ENCODE measurements around the gene DPH2.

DPH2 gene

DNA sequence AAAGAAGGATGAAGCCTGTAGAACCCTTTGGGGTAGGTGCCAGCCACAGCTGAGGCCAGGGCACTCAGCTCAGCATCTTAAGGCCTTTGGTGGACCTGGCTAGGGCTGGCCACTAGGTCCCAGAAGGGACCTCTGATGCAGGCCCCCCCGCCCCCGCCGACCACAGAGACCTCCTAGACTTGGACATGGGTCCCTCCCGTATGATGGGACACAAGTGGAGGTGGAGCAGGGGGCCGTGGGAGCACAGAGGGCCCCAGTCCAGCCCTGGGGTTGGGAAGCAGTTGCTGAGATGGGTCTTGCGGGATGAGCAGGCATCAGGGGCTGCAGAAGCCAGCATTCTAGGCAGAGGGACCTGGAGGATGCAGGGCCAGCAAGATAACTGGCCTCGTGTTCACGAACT lies 12.4 kb downstream of the DPH2 start:
- 94 to 97% methylated on average over 8 of the region's 8 CpGs for WGBS, 2 experiments
- no peaks in the 10 kb centered on the region for H3K9me3 ChIP-seq (ENCODE audit: control insufficient read depth, low read length)
- H3K27me3 ChIP-seq (ENCODE audit: control insufficient read depth, insufficient read depth, low read length, poor library complexity, severe bottlenecking): no peaks in the 10 kb centered on the region
- H3K36me3 ChIP-seq (ENCODE audit: control insufficient read depth, insufficient read depth, low read length): peaks cover 7% of the 10 kb centered on the region
- no peak overlapping the region for H3K4me3 ChIP-seq (ENCODE audit: insufficient read depth, low read depth, low read length)
- no peak overlapping the region for H3K27ac ChIP-seq (ENCODE audit: insufficient read depth, low read depth, low read length, poor library complexity, severe bottlenecking)
- H3K4me1 ChIP-seq (ENCODE audit: control insufficient read depth, insufficient read depth, low read length): peaks cover 16% of the 10 kb centered on the region

DNA sequence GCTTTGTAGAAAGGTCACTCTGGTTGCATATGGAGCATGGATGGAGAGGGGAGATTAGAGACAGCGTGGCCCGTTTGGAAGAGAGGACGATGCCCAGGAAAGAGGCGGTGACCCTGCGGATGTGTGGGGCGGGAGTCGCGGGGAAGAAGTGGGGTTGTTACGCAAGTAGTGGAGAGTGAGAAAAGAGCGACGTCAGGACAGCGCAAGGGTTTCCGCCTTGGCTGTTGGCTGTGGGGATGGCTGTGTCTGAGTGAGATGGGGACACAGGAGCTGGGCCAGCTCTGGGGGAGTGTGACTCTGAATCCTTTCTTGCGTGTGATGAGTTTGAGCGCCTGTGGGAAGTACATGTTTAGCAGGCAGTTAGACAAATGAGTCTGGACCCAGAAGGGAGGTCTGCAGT lies 13.0 kb downstream of the DPH2 start:
- H3K4me3 ChIP-seq (ENCODE audit: insufficient read depth, low read depth, low read length): no peak overlapping the region
- H3K27ac ChIP-seq (ENCODE audit: insufficient read depth, low read depth, low read length, poor library complexity, severe bottlenecking): no peak overlapping the region
- H3K36me3 ChIP-seq (ENCODE audit: control insufficient read depth, insufficient read depth, low read length): peaks cover 1% of the 10 kb centered on the region
- H3K4me1 ChIP-seq (ENCODE audit: control insufficient read depth, insufficient read depth, low read length): peaks cover 16% of the 10 kb centered on the region
- no peaks in the 10 kb centered on the region for H3K9me3 ChIP-seq (ENCODE audit: control insufficient read depth, low read length)
- 93 to 95% methylated on average over 15 of the region's 15 CpGs for WGBS, 2 experiments
- H3K27me3 ChIP-seq (ENCODE audit: control insufficient read depth, insufficient read depth, low read length, poor library complexity, severe bottlenecking): no peaks in the 10 kb centered on the region

DNA sequence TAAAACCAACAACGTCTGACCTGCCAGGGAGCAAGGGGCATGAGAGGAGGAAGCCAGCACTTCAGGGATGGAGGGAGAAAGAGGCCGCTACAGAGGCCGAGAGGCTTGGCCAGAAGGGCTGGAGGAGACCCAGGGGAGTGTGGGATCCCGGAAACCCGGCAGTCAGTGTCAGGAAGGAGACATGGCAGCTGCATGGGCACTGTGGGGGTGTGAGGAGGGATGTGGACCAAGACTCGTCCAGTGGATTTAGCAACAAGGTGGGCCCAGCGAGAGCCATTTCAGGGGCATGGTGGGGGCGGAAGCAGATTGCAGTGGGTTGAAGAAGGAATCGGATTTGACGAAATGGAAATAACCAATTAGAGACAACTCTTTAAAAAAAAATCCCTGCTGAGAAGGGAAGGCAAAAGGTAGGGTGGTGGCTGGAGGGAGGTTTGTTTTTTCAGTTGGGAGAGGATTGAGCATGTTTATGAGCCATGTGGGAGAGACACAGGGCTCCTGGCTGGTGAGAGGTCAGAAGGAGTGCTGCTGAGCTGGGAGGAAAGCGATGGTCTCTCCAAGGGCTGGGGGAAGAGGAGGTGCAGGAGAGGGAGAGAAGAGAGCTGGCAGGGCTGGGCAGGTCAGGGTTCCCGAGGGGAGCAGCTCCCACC lies 13.6 kb downstream of the DPH2 start:
- Histone ChIP-seq H3K4me3 (ENCODE audit: insufficient read depth, low read depth, low read length) (no peak overlapping the region), H3K27me3 (ENCODE audit: control insufficient read depth, insufficient read depth, low read length, poor library complexity, severe bottlenecking) (no peaks in the 10 kb centered on the region), H3K36me3 (ENCODE audit: control insufficient read depth, insufficient read depth, low read length) (no peaks in the 10 kb centered on the region), H3K4me1 (ENCODE audit: control insufficient read depth, insufficient read depth, low read length) (peaks cover 13% of the 10 kb centered on the region), H3K9me3 (ENCODE audit: control insufficient read depth, low read length) (no peaks in the 10 kb centered on the region), H3K27ac (ENCODE audit: insufficient read depth, low read depth, low read length, poor library complexity, severe bottlenecking) (no peak overlapping the region)
- 87 to 90% methylated on average over 12 of the region's 12 CpGs for WGBS, 2 experiments

DNA sequence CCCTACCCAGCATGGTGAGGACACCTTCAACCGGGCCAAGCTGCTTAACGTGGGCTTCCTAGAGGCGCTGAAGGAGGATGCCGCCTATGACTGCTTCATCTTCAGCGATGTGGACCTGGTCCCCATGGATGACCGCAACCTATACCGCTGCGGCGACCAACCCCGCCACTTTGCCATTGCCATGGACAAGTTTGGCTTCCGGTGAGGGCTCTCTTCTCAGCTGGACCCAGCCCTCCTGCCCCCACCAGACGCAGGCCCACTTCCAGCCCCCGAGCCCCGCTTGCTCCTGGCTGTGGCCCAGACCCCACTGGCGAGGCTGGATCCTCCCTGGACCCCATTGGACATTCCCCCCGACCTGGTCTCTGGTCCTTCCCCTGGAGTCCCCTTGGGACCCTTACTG lies 15.0 kb downstream of the DPH2 start:
- H3K27ac ChIP-seq (ENCODE audit: insufficient read depth, low read depth, low read length, poor library complexity, severe bottlenecking): no peak overlapping the region
- H3K9me3 ChIP-seq (ENCODE audit: control insufficient read depth, low read length): no peaks in the 10 kb centered on the region
- WGBS, 2 experiments: 96% methylated on average over 16 of the region's 16 CpGs
- no peaks in the 10 kb centered on the region for H3K27me3 ChIP-seq (ENCODE audit: control insufficient read depth, insufficient read depth, low read length, poor library complexity, severe bottlenecking)
- peaks cover 8% of the 10 kb centered on the region for H3K4me1 ChIP-seq (ENCODE audit: control insufficient read depth, insufficient read depth, low read length)
- no peak overlapping the region for H3K4me3 ChIP-seq (ENCODE audit: insufficient read depth, low read depth, low read length)
- no peaks in the 10 kb centered on the region for H3K36me3 ChIP-seq (ENCODE audit: control insufficient read depth, insufficient read depth, low read length)

DNA sequence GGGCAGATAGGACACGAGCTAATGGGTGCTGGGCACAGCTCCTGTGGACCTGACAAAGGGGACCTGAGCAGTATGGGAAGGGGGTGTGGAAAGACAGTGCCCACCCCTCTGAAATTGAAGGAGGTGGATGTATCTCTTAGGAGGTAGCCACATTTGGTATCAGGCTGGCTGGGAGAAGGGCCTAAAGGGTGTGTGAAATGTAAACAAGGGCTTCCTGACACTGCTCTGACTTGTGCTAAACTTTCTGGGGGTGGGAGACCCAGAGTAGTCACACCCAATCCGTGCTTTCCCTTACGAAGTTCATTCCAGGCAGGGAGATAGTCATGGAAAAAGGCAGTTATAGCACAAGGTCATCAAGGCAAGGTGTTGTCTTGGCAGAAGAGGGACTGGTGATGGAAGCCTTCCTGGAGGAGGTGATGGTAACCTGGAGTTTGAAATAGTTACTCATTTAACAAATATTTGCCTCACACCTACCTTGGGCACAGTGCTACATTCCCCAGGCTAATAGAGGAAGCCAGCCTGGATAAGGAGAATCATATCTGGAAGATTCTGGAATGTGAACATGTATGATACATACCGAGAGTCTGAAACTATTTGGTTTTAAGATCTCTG lies 16.3 kb downstream of the DPH2 start:
- H3K9me3 ChIP-seq (ENCODE audit: control insufficient read depth, low read length): no peaks in the 10 kb centered on the region
- 95 to 96% methylated on average over 4 of the region's 4 CpGs for WGBS, 2 experiments
- peaks cover 4% of the 10 kb centered on the region for H3K4me1 ChIP-seq (ENCODE audit: control insufficient read depth, insufficient read depth, low read length)
- H3K36me3 ChIP-seq (ENCODE audit: control insufficient read depth, insufficient read depth, low read length): no peaks in the 10 kb centered on the region
- no peaks in the 10 kb centered on the region for H3K27me3 ChIP-seq (ENCODE audit: control insufficient read depth, insufficient read depth, low read length, poor library complexity, severe bottlenecking)
- no peak overlapping the region for H3K27ac ChIP-seq (ENCODE audit: insufficient read depth, low read depth, low read length, poor library complexity, severe bottlenecking)
- H3K4me3 ChIP-seq (ENCODE audit: insufficient read depth, low read depth, low read length): no peak overlapping the region

DNA sequence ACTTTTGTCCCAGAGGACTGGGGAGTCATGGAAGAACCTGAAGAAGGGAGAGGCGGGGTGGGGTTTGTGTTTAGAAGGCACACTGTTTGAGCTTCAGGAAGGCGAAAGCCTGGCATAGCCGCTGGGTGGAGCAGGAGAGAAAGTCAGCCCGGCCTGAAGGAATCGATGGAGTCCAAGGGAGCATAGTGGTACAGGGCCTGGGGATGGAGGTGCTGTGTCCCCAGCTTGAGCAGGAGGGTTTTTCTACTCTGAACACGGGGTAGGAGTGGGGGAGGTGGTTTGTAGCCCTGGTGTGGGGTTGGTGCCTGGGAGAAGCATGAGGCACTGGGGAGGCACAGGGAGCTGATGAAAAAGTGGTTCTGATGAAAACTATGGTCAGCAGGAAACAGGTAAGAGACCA lies 16.9 kb downstream of the DPH2 start:
- Histone ChIP-seq H3K27ac (ENCODE audit: insufficient read depth, low read depth, low read length, poor library complexity, severe bottlenecking) (no peak overlapping the region), H3K9me3 (ENCODE audit: control insufficient read depth, low read length) (no peaks in the 10 kb centered on the region), H3K36me3 (ENCODE audit: control insufficient read depth, insufficient read depth, low read length) (no peaks in the 10 kb centered on the region), H3K4me1 (ENCODE audit: control insufficient read depth, insufficient read depth, low read length) (peaks cover 5% of the 10 kb centered on the region), H3K4me3 (ENCODE audit: insufficient read depth, low read depth, low read length) (no peak overlapping the region), H3K27me3 (ENCODE audit: control insufficient read depth, insufficient read depth, low read length, poor library complexity, severe bottlenecking) (no peaks in the 10 kb centered on the region)
- WGBS, 2 experiments: 89 to 90% methylated on average over 6 of the region's 6 CpGs

DNA sequence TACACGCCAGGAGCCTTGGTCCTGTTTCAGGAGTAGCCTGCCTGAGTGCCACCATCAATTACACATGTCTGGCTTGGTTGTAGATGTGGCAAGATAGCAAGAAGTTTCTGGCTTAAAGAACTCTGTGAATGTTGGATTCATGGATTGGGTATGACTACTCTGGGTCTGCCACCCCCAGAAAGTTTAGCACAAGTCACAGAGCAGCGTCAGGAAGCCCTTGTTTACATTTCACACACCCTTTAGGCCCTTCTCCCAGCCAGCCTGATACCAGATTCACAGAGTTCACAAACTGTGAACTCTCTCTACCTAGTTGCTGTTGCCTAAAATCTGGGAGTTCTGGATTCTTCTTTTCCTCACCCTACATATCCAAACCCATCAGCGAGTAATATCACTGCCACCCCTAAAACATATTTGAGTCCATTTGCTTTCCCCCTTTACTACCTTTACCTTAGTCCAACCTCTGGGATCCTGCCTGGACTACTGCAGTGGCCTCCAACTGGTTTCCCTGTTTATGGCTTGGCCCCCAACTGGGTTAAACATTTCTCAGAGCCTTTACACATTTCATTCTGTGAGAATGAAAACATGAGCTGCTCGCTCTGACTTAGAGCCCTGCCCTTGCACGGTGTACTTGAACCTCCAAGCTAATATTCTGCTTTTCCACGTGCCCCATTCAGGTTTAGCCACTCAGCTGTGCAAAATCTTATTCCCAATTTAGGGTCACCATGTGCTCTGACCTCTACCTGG lies 17.5 kb downstream of the DPH2 start:
- H3K27ac ChIP-seq (ENCODE audit: insufficient read depth, low read depth, low read length, poor library complexity, severe bottlenecking): no peak overlapping the region
- H3K4me3 ChIP-seq (ENCODE audit: insufficient read depth, low read depth, low read length): no peak overlapping the region
- H3K9me3 ChIP-seq (ENCODE audit: control insufficient read depth, low read length): no peaks in the 10 kb centered on the region
- H3K4me1 ChIP-seq (ENCODE audit: control insufficient read depth, insufficient read depth, low read length): peaks cover 5% of the 10 kb centered on the region
- no peaks in the 10 kb centered on the region for H3K36me3 ChIP-seq (ENCODE audit: control insufficient read depth, insufficient read depth, low read length)
- peaks cover 1% of the 10 kb centered on the region for H3K27me3 ChIP-seq (ENCODE audit: control insufficient read depth, insufficient read depth, low read length, poor library complexity, severe bottlenecking)
- WGBS, 2 experiments: 90% methylated on average over 6 of the region's 6 CpGs

DNA sequence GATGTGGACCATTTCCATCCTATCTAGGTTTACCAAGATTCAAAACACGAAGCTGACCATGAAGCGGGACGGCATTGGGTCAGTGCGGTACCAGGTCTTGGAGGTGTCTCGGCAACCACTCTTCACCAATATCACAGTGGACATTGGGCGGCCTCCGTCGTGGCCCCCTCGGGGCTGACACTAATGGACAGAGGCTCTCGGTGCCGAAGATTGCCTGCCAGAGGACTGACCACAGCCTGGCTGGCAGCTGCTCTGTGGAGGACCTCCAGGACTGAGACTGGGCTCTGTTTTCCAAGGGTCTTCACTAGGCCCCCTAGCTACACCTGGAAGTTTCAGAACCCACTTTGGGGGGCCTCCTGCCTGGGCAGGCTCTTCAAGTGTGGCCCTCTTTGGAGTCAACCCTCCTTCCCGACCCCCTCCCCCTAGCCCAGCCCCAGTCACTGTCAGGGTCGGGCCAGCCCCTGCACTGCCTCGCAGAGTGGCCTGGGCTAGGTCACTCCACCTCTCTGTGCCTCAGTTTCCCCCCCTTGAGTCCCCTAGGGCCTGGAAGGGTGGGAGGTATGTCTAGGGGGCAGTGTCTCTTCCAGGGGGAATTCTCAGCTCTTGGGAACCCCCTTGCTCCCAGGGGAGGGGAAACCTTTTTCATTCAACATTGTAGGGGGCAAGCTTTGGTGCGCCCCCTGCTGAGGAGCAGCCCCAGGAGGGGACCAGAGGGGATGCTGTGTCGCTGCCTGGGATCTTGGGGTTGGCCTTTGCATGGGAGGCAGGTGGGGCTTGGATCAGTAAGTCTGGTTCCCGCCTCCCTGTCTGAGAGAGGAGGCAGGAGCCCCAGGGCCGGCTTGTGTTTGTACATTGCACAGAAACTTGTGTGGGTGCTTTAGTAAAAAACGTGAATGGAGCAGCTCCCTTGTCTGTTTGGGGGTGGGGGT lies 20.7 kb downstream of the DPH2 start:
- H3K4me1 ChIP-seq (ENCODE audit: control insufficient read depth, insufficient read depth, low read length): peaks cover 5% of the 10 kb centered on the region
- WGBS, 2 experiments: 81% methylated on average over 19 of the region's 19 CpGs
- no peaks in the 10 kb centered on the region for H3K36me3 ChIP-seq (ENCODE audit: control insufficient read depth, insufficient read depth, low read length)
- H3K9me3 ChIP-seq (ENCODE audit: control insufficient read depth, low read length): no peaks in the 10 kb centered on the region
- no peak overlapping the region for H3K27ac ChIP-seq (ENCODE audit: insufficient read depth, low read depth, low read length, poor library complexity, severe bottlenecking)
- H3K27me3 ChIP-seq (ENCODE audit: control insufficient read depth, insufficient read depth, low read length, poor library complexity, severe bottlenecking): peaks cover 5% of the 10 kb centered on the region
- peak overlapping the region; percentile 39 for H3K4me3 ChIP-seq (ENCODE audit: insufficient read depth, low read depth, low read length)

DNA sequence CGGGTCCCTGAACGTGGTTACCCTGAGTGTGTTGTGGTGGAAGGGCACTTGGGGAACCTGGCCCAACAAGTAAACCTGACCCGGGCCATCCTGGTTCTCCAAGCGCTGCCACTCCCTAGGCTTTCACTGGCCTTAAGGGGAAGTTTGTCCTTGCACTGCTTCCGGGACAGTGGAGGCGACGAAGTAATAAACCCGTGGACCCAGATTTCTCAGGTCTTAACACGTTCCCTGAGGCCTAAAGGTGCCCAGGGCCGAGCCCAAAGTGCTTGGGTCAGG lies 21.3 kb downstream of the DPH2 start:
- H3K27ac ChIP-seq (ENCODE audit: insufficient read depth, low read depth, low read length, poor library complexity, severe bottlenecking): no peak overlapping the region
- peak overlapping the region; percentile 39 for H3K4me3 ChIP-seq (ENCODE audit: insufficient read depth, low read depth, low read length)
- peaks cover 9% of the 10 kb centered on the region for H3K4me1 ChIP-seq (ENCODE audit: control insufficient read depth, insufficient read depth, low read length)
- peaks cover 5% of the 10 kb centered on the region for H3K27me3 ChIP-seq (ENCODE audit: control insufficient read depth, insufficient read depth, low read length, poor library complexity, severe bottlenecking)
- H3K9me3 ChIP-seq (ENCODE audit: control insufficient read depth, low read length): no peaks in the 10 kb centered on the region
- no peaks in the 10 kb centered on the region for H3K36me3 ChIP-seq (ENCODE audit: control insufficient read depth, insufficient read depth, low read length)
- WGBS, 2 experiments: 6% methylated on average over 10 of the region's 10 CpGs
